BE2C (cell line): ENCODE results near the gene MAP1LC3B.
"Not testable (repeated sequence)": the region's sequence is repeated elsewhere in the genome, so short reads cannot be mapped to it uniquely, and the experiment has no call there.

ENCODE experiments used
- DNase-seq: peaks from one replicate; pipeline ENCODE4 v3.0.0-alpha.2; 2020
- H3K27me3 ChIP-seq: fragments of 250-450 bp; sonication (Bioruptor Pico); 2 replicates; pipeline ENCODE4 v1.5.1; 2020; ENCODE audit warnings: mild to moderate bottlenecking
- H3K36me3 ChIP-seq: fragments of 250-450 bp; sonication (Bioruptor Pico); 2 replicates; pipeline ENCODE4 v1.5.1; 2020; ENCODE audit warnings: mild to moderate bottlenecking
- H3K4me1 ChIP-seq: fragments of 250-450 bp; sonication (Bioruptor Pico); 2 replicates; pipeline ENCODE4 v1.5.1; 2020
- H3K4me3 ChIP-seq: 2 replicates; pipeline ENCODE4 v1.5.1; 2011; ENCODE audit warnings: low read depth, low read length
- H3K9me3 ChIP-seq: fragments of 250-450 bp; sonication (Bioruptor Pico); 2 replicates; pipeline ENCODE4 v1.5.1; 2020
- TF ChIP-seq, protein P1 (sequence below): IDR thresholded peaks from 2 replicates; pipeline ENCODE4 v1.5.1; 2012; ENCODE audit warnings: mild to moderate bottlenecking, low read depth, low read length

MAP1LC3B gene

DNA sequence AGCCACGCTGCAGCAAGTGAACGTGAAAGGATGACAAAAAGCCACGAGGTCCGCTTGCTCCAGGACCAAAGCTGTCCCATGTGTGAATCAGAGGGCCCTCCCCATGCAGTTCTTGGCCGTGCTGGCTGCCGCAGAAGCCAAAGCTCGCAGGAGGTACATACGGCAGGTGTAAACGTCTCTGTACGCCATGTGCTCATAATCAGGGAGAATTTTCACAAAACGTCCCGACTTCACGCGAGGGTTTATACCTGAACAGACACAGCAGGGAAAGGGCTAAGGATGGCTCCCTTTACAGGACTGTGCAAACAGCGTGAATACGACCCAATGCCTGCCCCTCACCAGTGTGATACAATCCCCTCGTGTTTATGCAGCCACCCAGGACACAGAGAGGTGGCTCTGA is 33.9 kb upstream of the MAP1LC3B start:
- DNase-seq: no peak
- TF ChIP-seq, protein P1, sequence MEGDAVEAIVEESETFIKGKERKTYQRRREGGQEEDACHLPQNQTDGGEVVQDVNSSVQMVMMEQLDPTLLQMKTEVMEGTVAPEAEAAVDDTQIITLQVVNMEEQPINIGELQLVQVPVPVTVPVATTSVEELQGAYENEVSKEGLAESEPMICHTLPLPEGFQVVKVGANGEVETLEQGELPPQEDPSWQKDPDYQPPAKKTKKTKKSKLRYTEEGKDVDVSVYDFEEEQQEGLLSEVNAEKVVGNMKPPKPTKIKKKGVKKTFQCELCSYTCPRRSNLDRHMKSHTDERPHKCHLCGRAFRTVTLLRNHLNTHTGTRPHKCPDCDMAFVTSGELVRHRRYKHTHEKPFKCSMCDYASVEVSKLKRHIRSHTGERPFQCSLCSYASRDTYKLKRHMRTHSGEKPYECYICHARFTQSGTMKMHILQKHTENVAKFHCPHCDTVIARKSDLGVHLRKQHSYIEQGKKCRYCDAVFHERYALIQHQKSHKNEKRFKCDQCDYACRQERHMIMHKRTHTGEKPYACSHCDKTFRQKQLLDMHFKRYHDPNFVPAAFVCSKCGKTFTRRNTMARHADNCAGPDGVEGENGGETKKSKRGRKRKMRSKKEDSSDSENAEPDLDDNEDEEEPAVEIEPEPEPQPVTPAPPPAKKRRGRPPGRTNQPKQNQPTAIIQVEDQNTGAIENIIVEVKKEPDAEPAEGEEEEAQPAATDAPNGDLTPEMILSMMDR: no peak
- H3K36me3 ChIP-seq: peaks cover 28% of the 10 kb centered on the region
- peaks cover 5% of the 10 kb centered on the region for H3K4me1 ChIP-seq
- no peaks in the 10 kb centered on the region for H3K9me3 ChIP-seq
- no peaks in the 10 kb centered on the region for H3K27me3 ChIP-seq
- no peak overlapping the region for H3K4me3 ChIP-seq

DNA sequence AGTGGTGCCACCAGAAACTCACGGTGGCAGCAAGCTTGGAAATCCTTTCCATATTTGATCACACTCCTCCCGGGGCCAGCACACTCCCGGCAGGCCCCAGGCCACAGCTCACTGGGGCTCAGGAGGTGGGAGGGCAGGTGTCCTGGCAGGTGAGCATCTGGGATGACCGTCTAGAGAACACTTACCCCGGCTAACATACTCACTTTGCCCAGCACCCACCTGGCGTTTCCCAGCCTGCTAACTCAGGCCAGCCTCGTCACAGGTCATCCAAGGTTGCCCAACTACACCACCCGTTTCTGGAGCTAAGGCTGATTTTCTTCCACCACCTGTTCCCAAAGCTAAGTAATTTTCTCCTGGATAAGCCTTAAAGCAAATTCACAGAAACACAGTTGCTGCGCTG is 33.4 kb upstream of the MAP1LC3B start:
- Histone ChIP-seq H3K4me1 (peaks cover 9% of the 10 kb centered on the region), H3K9me3 (no peaks in the 10 kb centered on the region), H3K36me3 (peaks cover 28% of the 10 kb centered on the region), H3K4me3 (no peak overlapping the region), H3K27me3 (no peaks in the 10 kb centered on the region)
- DNase-seq: no peak
- TF ChIP-seq, protein P1: no peak

DNA sequence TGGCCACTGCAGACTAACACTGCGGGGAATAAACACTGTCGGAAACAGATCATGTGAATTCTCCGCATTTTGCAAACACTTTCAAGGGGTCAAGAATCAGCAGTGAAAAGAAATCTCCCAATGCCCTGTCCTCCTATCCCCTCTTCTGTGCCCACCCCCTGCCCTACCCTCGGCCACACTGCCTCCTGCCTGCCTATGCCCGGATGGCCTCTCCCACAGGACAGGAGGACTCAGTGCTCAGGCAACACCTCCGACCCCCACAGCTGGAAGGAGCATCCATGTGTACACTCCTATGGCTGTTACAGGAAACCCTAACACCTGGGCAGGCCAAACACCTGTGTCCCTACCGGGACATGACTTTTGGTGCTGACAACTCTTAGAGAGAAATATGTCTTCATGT is 33.0 kb upstream of the MAP1LC3B start:
- no peaks in the 10 kb centered on the region for H3K9me3 ChIP-seq
- no peak overlapping the region for H3K4me3 ChIP-seq
- no peak for DNase-seq
- H3K27me3 ChIP-seq: no peaks in the 10 kb centered on the region
- H3K36me3 ChIP-seq: peaks cover 28% of the 10 kb centered on the region
- TF ChIP-seq, protein P1: no peak
- H3K4me1 ChIP-seq: peaks cover 9% of the 10 kb centered on the region

DNA sequence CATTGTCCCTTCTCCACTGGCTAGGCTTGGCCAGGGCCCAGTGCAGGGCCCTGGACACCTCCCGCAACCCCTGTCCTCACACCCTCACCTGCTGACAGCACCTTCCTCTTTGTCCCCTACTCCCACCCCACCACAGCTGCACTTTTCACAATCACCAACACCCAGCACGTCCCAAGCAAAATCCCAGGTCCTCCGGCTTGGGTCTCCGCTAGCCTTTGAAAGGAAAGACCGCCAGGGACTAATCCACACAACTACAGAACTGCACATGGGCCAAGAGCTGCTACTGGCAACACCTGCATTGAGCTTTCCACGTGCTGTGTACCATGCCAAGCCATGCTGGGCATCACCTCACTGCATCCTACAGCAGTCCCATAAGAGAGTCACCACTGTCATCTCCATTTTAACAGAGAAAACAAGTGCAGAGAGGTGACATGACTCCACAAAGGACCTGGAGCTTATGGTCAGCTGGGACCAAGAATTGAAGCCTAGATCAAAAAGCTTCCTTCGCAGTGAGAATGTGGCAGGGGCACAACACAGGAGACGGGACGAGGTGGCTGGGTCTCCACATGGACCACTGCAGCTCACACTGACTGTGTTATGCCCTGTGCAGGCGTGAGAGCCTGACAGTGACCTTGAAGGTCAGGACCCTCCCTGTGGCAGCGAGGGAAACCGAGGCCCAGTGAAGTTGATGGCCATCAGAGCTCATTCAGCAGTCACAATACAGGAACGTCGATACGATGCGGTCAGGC is 31.1 kb upstream of the MAP1LC3B start:
- TF ChIP-seq, protein P1: no peak

DNA sequence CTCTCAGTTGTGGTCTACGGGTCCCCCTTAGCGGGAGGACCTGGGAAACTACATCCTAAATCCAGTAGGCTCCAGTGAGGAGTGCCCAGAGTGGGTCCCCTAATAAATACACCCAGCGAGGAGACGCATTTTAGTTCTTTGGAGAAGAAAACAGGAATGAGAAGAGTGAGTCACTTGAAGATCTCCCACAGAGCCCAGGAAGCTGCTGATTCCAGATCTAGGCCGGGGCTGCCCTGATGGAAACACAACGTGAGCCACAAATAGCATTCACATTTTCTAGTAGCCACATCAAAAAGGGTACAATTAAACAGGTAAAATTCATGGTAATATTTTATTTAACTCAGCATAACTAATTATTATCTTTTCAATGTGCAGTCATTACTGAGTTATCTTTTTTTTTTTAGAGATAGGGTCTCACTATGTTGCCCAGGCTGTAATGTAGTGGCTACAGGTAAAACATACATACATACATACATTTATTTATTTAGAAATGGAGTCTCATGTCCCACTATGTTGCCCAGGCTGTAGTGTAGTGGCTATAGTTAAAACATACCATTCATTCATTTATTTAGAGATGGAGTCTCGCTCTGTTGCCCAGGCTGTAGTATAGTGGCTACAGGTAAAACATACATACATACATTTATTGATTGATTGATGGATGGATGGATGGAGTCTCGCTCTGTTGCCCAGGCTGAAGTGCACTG is 30.1 kb upstream of the MAP1LC3B start:
- no peaks in the 10 kb centered on the region for H3K27me3 ChIP-seq
- peaks cover 28% of the 10 kb centered on the region for H3K36me3 ChIP-seq
- no peak overlapping the region for H3K4me3 ChIP-seq
- TF ChIP-seq, protein P1: no peak
- DNase-seq: no peak
- no peaks in the 10 kb centered on the region for H3K9me3 ChIP-seq
- H3K4me1 ChIP-seq: peaks cover 15% of the 10 kb centered on the region

More for the DNA sequence above, 31.1 kb upstream of the MAP1LC3B start:
- Histone ChIP-seq H3K4me1 (peaks cover 15% of the 10 kb centered on the region), H3K9me3 (no peaks in the 10 kb centered on the region), H3K4me3 (no peak overlapping the region), H3K27me3 (no peaks in the 10 kb centered on the region), H3K36me3 (peaks cover 28% of the 10 kb centered on the region)
- DNase-seq: no peak

DNA sequence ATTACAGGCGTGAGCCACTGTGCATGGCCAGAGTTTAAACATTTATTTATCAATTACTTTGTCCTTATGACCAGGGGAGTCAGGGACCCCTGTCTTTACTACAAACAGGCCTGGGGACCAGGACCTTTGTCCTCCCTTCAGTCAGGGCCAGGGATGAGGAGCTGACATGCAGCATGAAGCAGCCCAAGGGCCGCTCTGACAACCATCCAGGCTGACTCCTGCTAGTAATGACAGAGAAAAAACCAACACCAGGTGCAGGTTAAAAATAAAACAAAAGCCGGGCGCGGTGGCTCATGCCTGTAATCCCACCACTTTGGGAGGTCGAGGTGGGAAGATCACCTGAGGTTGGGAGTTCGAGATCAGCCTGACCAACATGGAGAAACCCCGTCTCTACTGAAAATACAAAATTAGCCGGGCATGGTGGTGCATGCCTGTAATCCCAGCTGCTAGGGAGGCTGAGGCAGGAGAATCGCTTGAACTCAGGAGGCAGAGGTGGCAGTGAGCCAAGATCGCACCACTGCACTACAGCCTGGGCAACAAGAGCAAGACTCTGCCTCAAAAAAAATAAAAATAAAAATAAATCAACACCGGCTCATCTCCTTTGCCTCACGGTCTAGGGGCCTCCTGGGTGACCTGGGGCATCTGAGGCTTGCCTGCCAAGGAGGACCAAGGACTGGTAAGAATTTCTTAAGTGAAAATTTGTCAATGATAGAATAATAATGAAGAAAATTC is 29.1 kb upstream of the MAP1LC3B start:
- not testable (repeated sequence) for H3K4me3 ChIP-seq, H3K27me3 ChIP-seq, H3K9me3 ChIP-seq, DNase-seq
- Histone ChIP-seq H3K36me3 (peaks cover 27% of the 10 kb centered on the region), H3K4me1 (peaks cover 24% of the 10 kb centered on the region)
